ENCODE data around the gene RDH13.
"Not testable (repeated sequence)": the region's sequence is repeated elsewhere in the genome, so short reads cannot be mapped to it uniquely, and the experiment has no call there.

RDH13 gene

GRCh38 chr19:55062735-55063491 is at the start of gene RDH13:
RDH13 (minus strand) TSS chr19:55063148; CDS start chr19:55063032, 116 bp downstream.
- DNase-seq = peak; percentile 96

- DNase-seq = no peak
Observed at GRCh38 chr19:55112246-55112776, 49.4 kb upstream of the RDH13 start.

- no peak for DNase-seq
Observed at GRCh38 chr19:55111238-55111831, 48.4 kb upstream of the RDH13 start.

GRCh38 chr19:55109527-55110291 is 46.8 kb upstream of the RDH13 start:
- DNase-seq = no peak

- DNase-seq = not testable (repeated sequence)
Observed at GRCh38 chr19:55107252-55107651, 44.3 kb upstream of the RDH13 start.

- no peak for DNase-seq
Observed at GRCh38 chr19:55106591-55106990, 43.6 kb upstream of the RDH13 start.

- DNase-seq = no peak
Observed at GRCh38 chr19:55105237-55105636, 42.3 kb upstream of the RDH13 start.

- DNase-seq = no peak
Observed at GRCh38 chr19:55103190-55103589, 40.2 kb upstream of the RDH13 start.

- no peak for DNase-seq
Observed at GRCh38 chr19:55101261-55101660, 38.3 kb upstream of the RDH13 start.

- no peak for DNase-seq
Observed at GRCh38 chr19:55099557-55100506, 36.9 kb upstream of the RDH13 start.

GRCh38 chr19:55098716-55099556 is 36.0 kb upstream of the RDH13 start:
- no peak for DNase-seq

GRCh38 chr19:55097864-55098715 is 35.1 kb upstream of the RDH13 start:
- no peak for DNase-seq

GRCh38 chr19:55096061-55096701 is 33.2 kb upstream of the RDH13 start:
- no peak for DNase-seq

- DNase-seq = no peak
Observed at GRCh38 chr19:55095260-55096060, 32.5 kb upstream of the RDH13 start.

- no peak for DNase-seq
Observed at GRCh38 chr19:55094456-55095259, 31.7 kb upstream of the RDH13 start.

- no peak for DNase-seq
Observed at GRCh38 chr19:55092423-55093318, 29.7 kb upstream of the RDH13 start.

- no peak for DNase-seq
Observed at GRCh38 chr19:55091955-55092354, 29.0 kb upstream of the RDH13 start.

Data from right forelimb (tissue), 1 donor.